NCI-H748 (cell line): ENCODE measurements around the gene NCKAP5.

Experiments used
- DNase-seq: peaks from one replicate; lab custom pipeline; 2025; ENCODE audit not compliant: unreplicated experiment; lab: John Stamatoyannopoulos, UW

NCKAP5 gene

DNA sequence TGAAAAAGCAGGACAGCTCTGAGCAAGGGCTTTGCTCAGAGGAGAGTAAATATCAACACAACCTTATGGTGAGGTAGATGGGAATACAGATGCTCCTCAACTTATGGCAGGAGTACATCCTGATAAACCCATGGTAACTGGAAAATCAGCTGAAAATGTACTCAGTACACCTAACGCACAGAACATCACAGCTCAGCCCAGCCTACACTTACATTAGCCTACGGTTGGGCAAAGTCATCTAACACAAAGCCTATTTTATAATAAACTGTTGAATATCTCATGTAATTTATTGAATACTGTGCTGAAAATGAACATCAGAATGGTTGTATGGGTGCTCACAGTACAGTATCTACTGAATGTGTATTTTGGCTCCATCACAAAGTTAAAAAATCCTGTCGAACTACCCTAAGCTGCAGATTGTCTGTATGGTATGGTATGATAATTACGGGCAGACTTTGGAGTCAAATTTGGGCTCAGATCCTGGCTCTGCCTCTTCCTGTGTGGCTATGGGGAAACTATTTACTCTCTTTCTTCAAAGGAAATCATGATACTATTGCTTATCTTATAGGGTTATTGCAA is 778.0 kb downstream of the NCKAP5 start:
- DNase-seq: no peak

DNA sequence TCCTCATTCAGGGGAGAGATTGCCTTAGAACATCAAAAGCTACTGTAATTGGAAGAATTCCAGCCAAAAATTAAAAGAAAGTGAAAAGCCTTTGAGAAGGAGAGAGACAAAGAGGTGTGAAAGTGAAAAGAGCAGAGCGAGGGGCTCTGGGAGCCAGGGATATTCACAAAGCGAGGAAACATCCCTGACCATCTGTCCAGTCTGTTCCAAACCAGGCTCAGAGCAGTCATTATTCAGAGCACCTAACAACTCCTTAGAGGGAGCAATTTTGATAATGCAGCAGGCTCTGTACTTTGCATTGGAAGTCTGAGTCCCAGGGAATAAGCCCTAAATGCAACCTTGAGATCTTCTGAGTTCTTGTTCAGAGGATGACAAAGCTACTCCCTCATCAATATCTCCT is 779.2 kb downstream of the NCKAP5 start:
- no peak for DNase-seq

- no peak for DNase-seq
Measured at GRCh38 chr2:132788310-132788838, 779.9 kb downstream of the NCKAP5 start.

DNA sequence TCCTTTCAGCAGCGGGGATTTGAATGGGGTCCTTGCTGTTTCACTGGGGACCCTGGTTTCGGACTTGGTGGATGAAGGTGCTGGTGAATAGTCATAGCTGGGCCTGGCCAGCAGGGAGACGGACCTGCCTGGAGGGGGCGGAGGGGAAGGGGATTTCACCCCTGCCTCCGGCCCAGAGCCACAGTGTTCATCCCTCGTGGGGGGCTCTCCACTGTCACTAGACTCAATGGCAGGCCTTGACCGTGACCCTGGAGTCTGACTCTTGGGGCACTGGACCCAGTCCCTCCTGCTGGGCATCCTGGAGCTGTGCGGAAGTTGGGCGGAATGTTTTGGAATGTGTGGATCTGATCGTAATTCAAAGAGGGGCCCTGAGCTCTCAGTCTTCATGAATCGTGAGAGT is 784.4 kb downstream of the NCKAP5 start:
- no peak for DNase-seq

- no peak for DNase-seq
Measured at GRCh38 chr2:132782176-132782783, 786.0 kb downstream of the NCKAP5 start.

DNA sequence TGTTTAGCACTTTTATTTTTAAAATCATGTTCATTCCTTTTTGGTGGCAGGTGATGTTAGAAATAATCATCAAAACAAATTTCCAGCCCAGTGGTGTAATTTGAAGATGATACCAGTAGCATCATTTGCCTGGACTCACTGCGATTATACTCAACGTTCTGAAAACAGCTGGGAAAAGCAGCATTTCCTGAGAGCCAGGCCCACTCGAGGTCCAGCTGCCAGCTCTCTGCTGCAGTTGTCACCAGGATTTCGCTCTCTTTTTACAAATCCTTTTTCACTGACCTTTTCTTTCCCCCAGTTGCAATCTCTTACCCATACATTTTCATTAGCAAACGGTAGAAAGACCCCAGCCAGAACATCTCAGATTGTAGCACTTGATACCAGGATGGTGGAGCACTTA is 787.6 kb downstream of the NCKAP5 start:
- no peak for DNase-seq

GRCh38 chr2:132779206-132779721 is 789.0 kb downstream of the NCKAP5 start:
- DNase-seq: no peak

GRCh38 chr2:132776287-132776686 is 792.0 kb downstream of the NCKAP5 start:
- no peak for DNase-seq

DNA sequence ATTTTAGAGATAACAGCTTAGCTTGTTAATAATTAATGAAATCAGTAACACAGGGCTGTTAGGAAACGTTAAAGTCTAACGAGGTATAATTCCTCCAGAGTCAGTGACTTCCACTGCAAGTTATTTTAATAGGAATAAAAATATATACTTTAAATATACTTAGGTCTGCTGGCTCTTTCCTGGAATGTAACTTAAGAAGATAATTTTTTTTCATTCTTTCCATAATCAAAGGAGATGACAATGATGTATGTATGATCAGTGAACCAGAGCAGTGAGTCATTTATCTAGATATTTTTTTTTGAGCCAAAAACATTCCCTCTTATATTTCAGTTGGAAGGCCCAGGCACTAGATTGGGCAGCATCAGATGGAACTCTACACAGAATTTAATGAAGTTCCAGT is 794.1 kb downstream of the NCKAP5 start:
- no peak for DNase-seq

DNA sequence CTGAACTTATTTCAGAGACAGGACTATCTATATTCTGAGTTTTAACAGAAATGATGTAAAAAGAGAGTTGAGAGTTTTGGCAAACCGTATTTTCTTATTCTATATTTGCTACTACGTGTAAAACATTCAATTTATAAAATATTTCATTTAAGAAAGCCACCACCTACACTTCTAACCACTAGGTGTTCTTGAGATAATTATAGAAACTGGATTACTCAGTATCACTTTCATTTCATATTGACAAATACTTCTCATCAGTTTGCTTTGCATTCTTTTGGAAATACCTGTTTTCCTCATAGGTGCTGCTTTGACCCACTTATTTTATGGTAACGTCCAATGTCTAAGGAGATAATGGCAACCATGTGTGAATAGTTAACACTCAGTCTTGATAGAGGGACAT is 794.9 kb downstream of the NCKAP5 start:
- DNase-seq: no peak

- no peak for DNase-seq
Measured at GRCh38 chr2:132772340-132772739, 795.9 kb downstream of the NCKAP5 start.

- DNase-seq: no peak
Measured at GRCh38 chr2:132766573-132766972, 801.7 kb downstream of the NCKAP5 start.

- DNase-seq: no peak
Measured at GRCh38 chr2:132761437-132761836, 806.8 kb downstream of the NCKAP5 start.

DNA sequence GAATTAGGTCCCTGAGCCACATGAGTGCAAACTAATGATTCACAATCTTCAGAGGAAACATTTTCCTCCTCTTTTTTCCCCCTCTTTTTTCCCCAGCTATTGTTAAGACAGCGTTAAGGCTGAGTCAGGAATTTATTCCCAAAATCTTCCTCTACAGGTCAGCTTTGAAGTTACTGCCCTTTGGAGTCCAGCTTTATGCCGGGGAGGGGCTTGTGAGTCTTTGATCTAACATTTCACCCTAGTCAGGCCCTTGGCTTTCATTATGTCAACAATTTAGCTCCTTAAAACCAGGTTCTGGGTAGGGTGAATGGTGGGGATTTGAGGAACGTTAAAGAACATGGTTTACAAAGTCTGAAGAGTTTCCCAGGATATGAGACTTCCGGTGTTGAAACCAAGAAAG is 807.3 kb downstream of the NCKAP5 start:
- no peak for DNase-seq

DNA sequence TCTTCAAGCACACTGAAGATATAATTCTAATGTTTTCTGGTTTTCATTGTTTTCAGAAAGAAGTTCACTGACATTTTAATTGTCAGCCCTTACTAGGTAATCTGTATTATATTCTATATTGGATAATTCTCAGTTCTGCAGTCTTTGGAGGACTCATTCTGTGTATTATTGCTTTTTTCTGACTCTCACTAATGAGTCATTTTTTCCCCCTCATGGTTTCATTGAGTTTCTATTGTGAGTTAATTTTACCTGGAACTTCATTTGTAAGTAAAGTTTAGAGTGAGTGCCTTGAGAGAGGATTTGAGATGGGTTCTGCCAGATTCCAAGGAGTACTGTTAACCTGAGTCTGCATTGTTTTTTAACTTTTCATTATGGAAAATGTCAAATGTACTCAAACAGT is 807.9 kb downstream of the NCKAP5 start:
- no peak for DNase-seq

DNA sequence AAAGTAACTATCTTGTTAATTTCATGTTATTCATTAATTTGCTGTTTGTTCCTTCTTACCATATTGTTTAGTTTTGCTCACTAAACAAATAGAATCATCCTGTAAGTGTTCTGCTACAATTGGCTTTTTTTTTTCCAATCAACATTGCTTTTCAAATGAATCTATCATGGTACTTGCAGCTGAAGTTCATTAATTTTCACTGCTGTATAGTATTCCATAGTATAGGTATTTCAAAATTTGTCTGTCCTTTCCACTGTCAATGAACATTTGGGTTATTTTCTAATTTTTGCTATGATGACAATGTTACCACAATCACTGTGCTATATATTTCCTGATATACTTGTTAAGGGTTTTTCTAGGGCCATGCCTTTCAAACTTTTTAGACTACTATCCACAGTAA is 809.3 kb downstream of the NCKAP5 start:
- no peak for DNase-seq

GRCh38 chr2:132757676-132758075 is 810.6 kb downstream of the NCKAP5 start:
- no peak for DNase-seq

GRCh38 chr2:132757002-132757589 is 811.2 kb downstream of the NCKAP5 start:
- DNase-seq: no peak

DNA sequence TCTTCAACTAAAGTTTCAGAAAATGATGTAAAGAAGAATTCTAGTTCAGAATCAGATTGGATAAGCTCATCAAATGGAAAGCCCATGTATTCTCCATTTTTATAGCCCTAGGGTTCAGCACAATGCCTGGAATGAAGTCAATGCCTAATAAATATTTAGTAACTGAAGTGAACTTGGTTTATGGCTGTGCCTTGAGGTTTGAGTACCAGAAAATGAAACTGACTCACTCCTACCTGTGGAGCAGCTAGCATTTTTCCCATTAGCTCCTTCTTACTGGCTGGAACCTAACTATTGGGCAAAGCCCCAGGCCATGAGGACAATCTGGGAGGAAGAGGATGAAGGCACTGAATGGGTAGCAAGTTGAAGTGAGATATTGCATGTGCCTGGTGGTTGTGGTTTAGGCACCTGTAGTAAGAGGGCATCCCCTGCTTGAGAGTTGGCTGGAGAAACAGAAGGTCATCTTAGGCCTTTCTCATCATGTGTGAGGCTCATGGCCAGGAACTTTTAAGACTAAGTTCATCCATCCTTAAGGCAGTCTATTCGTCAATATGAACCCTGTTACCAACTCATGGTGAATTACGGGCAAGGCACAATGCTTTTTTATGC is 813.3 kb downstream of the NCKAP5 start:
- no peak for DNase-seq

- no peak for DNase-seq
Measured at GRCh38 chr2:132754392-132754791, 813.9 kb downstream of the NCKAP5 start.

DNA sequence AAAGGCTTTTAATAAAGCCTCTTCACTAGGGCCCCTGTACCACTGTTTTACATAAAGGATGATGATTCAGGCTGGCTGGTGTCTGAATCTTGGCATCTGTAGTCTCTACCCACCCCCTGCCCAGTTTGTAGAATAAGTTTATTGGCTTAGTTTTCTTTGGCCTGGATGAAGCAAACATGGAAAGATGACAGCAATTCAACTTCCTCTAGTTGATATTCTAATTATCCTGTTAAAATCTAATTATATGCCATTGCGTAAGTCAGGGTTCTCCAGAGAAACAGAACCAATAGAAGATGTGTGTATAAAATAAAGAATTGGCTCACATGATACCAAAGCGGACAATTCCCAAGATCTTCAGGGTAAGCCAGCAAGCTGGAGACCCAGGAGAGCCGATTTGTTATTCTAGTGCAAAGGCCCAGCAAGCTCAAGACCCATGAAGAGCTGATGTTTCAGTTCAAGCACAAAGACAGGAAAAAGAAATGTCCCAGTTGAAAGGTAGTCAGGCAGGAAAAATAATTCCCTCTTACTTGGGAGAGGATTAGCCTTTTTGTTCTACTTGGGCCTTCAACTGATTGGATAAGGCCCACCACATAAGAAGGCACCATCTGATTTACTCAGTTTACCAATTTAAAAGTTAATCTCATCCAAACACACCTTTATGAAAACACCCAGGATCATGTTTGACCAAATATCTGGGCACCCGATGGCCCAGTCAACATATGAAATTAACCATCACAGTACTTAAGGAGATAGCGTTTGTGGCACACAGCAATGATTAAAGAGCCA is 815.6 kb downstream of the NCKAP5 start:
- no peak for DNase-seq
